GM23338 (cell line): ENCODE data around the gene NDUFV1. TPM values are rescaled to one million over a fixed set of nuclear protein-coding genes. Genes with fewer than 3 reads are reported as not detected.

ENCODE experiments used
- ATAC-seq: fragments of 200-7000 bp; cut with Tn5 transposase; 3 replicates; pipeline ENCODE4 v1.9.1; 2020
- DNase-seq: peaks from one replicate; pipeline ENCODE4 v3.0.0-alpha.2; 2015; ENCODE audit warnings: low spot score
- H2AFZ ChIP-seq: fragments of 200-600 bp; sonication (generic); 2 replicates; pipeline ENCODE4 v1.8.0; 2016; ENCODE audit warnings: antibody characterized with exemption, mild to moderate bottlenecking, moderate library complexity
- H3F3A ChIP-seq: fragments of 200-600 bp; sonication (generic); replicated peaks from 2 replicates; pipeline ENCODE4 v1.8.0; 2017; ENCODE audit warnings: antibody characterized with exemption, mixed run types, low read depth
- H3K27ac ChIP-seq: fragments of 200-600 bp; sonication (generic); 2 replicates; pipeline ENCODE4 v1.6.1; 2016; ENCODE audit warnings: low read depth
- H3K27me3 ChIP-seq: fragments of 200-600 bp; sonication (generic); 2 replicates; pipeline ENCODE4 v1.8.0; 2016; ENCODE audit warnings: mild to moderate bottlenecking, mixed run types, moderate library complexity; ENCODE audit not compliant: insufficient read depth
- H3K36me3 ChIP-seq: fragments of 200-600 bp; sonication (generic); 2 replicates; pipeline ENCODE4 v1.8.0; 2016; ENCODE audit warnings: mild to moderate bottlenecking; ENCODE audit not compliant: insufficient read depth
- H3K4me1 ChIP-seq: fragments of 200-600 bp; sonication (generic); 2 replicates; pipeline ENCODE4 v1.8.0; 2016; ENCODE audit warnings: mild to moderate bottlenecking, moderate library complexity; ENCODE audit not compliant: insufficient read depth
- H3K4me2 ChIP-seq: fragments of 200-600 bp; sonication (generic); 2 replicates; pipeline ENCODE4 v1.7.1; 2017; ENCODE audit warnings: mixed run types
- H3K4me3 ChIP-seq: fragments of 200-600 bp; sonication (generic); 2 replicates; pipeline ENCODE4 v1.6.1; 2016; ENCODE audit warnings: mixed run types
- H3K79me2 ChIP-seq: fragments of 200-600 bp; sonication (generic); replicated peaks from 2 replicates; pipeline ENCODE4 v1.8.0; 2017; ENCODE audit warnings: mild to moderate bottlenecking; ENCODE audit not compliant: insufficient read depth
- H3K9me2 ChIP-seq: fragments of 200-600 bp; sonication (generic); 2 replicates; pipeline ENCODE4 v1.8.0; 2017; ENCODE audit not compliant: insufficient read depth
- H4K20me1 ChIP-seq: fragments of 200-600 bp; sonication (generic); replicated peaks from 2 replicates; pipeline ENCODE4 v1.8.0; 2017; ENCODE audit warnings: mild to moderate bottlenecking; ENCODE audit not compliant: insufficient read depth
- H3K27ac Mint-ChIP-seq: 2 replicates; pipeline ENCODE4 v1.8.0; 2020; ENCODE audit warnings: inconsistent platforms, mild to moderate bottlenecking, moderate library complexity, mixed read lengths
- H3K27me3 Mint-ChIP-seq: 3 replicates; pipeline ENCODE4 v1.8.0; 2022; ENCODE audit warnings: low read depth, mild to moderate bottlenecking, moderate library complexity, mixed read lengths, inconsistent platforms; ENCODE audit not compliant: insufficient read depth, poor library complexity
- H3K36me3 Mint-ChIP-seq: 3 replicates; pipeline ENCODE4 v1.8.0; 2021; ENCODE audit warnings: low read depth, mild to moderate bottlenecking, inconsistent platforms, moderate library complexity, mixed read lengths
- H3K4me1 Mint-ChIP-seq: 3 replicates; pipeline ENCODE4 v1.8.0; 2020; ENCODE audit warnings: mild to moderate bottlenecking, inconsistent platforms, mixed read lengths
- H3K4me3 Mint-ChIP-seq: 3 replicates; pipeline ENCODE4 v1.8.0; 2021; ENCODE audit warnings: moderate library complexity, mild to moderate bottlenecking, inconsistent platforms, mixed read lengths
- H3K9me3 Mint-ChIP-seq: 3 replicates; pipeline ENCODE4 v1.8.0; 2020; ENCODE audit warnings: moderate library complexity, mild to moderate bottlenecking, inconsistent platforms, mixed read lengths
- CREB1 ChIP-seq: fragments of 250-450 bp; sonication (Bioruptor Pico); IDR thresholded peaks from 2 replicates; pipeline ENCODE4 v1.5.0; 2020; ENCODE audit warnings: low read depth, mild to moderate bottlenecking, moderate library complexity
- CTCF ChIP-seq, 2 experiments: fragments of 200-600 bp in 1 of 2; sonication (generic) in 1 of 2; conservative IDR thresholded peaks; 2 replicates each; pipeline versions ENCODE4 v1.5.1 to v1.6.1; 2016 to 2017; ENCODE audit warnings: antibody characterized with exemption in 2 of 2, low read depth in 2 of 2, mild to moderate bottlenecking in 2 of 2, moderate library complexity in 1 of 2
- ETS1 ChIP-seq: IDR thresholded peaks from 2 replicates; pipeline ENCODE4 v1.6.1; 2016; ENCODE audit warnings: antibody characterized with exemption
- EZH2 ChIP-seq: fragments of 200-600 bp; sonication (generic); IDR thresholded peaks from one replicate; pipeline ENCODE4 v1.8.0; 2017; ENCODE audit warnings: antibody characterized with exemption, mild to moderate bottlenecking, low read depth; ENCODE audit not compliant: unreplicated experiment
- JUNB ChIP-seq: IDR thresholded peaks from one replicate; pipeline ENCODE4 v1.6.1; 2016; ENCODE audit warnings: antibody characterized with exemption; ENCODE audit not compliant: unreplicated experiment
- NANOG ChIP-seq: IDR thresholded peaks from 2 replicates; pipeline ENCODE4 v1.6.1; 2016; ENCODE audit warnings: antibody characterized with exemption, borderline replicate concordance
- POLR2AphosphoS5 ChIP-seq: IDR thresholded peaks from 2 replicates; pipeline ENCODE4 v1.6.1; 2016; ENCODE audit warnings: antibody characterized with exemption, low read depth
- REST ChIP-seq: IDR thresholded peaks from one replicate; pipeline ENCODE4 v1.6.1; 2018; ENCODE audit warnings: antibody characterized with exemption; ENCODE audit not compliant: unreplicated experiment
- STAT1 ChIP-seq: IDR thresholded peaks from one replicate; pipeline ENCODE4 v1.6.1; 2016; ENCODE audit warnings: antibody characterized with exemption; ENCODE audit not compliant: unreplicated experiment
- ZNF114 ChIP-seq: fragments of 250-450 bp; sonication (Bioruptor Pico); IDR thresholded peaks from 2 replicates; pipeline ENCODE4 v1.5.0; 2020; ENCODE audit warnings: mild to moderate bottlenecking, moderate library complexity
- ZNF331 ChIP-seq: fragments of 250-450 bp; sonication (Bioruptor Pico); IDR thresholded peaks from 2 replicates; pipeline ENCODE4 v1.5.0; 2020; ENCODE audit warnings: low read depth, mild to moderate bottlenecking, moderate library complexity
- polyA plus RNA-seq: library from polyadenylated mRNA; unstranded; fragments of >200 nt; fragmentation: Nextera tagmentation; extraction: Ambion mirVana; gene quantifications from 2 replicates; pipeline ENCODE4 v1.2.1, GENCODE V29; 2016
- total RNA-seq: library from RNA; depleted of rRNA; stranded (reverse); fragments of >200 nt; shearing (Covaris generic); gene quantifications from 2 replicates; pipeline ENCODE4 v1.2.3, GENCODE V29; 2014

The NDUFV1 gene
- total and polyA plus RNA-seq, 2 experiments from 2014 or later = 104 to 241 TPM

GRCh38 chr11:67644042-67644441 lies 37.3 kb downstream of the NDUFV1 start:
- no peaks in the 10 kb centered on the region for H3K4me1 ChIP-seq
- Mint-ChIP-seq H3K9me3 (no peaks in the 10 kb centered on the region; the same call in 2 of the 3 replicates), H3K27me3 (peaks cover 14% of the 10 kb centered on the region), H3K27ac (no peak overlapping the region), H3K36me3 (no peaks in the 10 kb centered on the region), H3K4me1 (peaks cover 6% of the 10 kb centered on the region; the same call in 1 of the 3 replicates), H3K4me3 (no peak overlapping the region; the same call in 2 of the 3 replicates)
- H4K20me1 ChIP-seq = no peaks in the 10 kb centered on the region
- H2AFZ ChIP-seq = no peak overlapping the region
- DNase-seq (peak; percentile 79), ATAC-seq (peak; percentile 9; the same call in 2 of the 3 replicates)
- no peaks in the 10 kb centered on the region for H3K79me2 ChIP-seq
- H3K27me3 ChIP-seq = peaks cover 8% of the 10 kb centered on the region
- H3K4me3 ChIP-seq = no peak overlapping the region
- no peak for TF ChIP-seq ETS1
- TF ChIP-seq CTCF (conservative IDR thresholded peaks at IDR 0.05; ENCODE audit: low read depth in 2 of 2) = peak; percentile 63 to 89
- no peaks in the 10 kb centered on the region for H3F3A ChIP-seq
- no peaks in the 10 kb centered on the region for H3K9me2 ChIP-seq
- no peak overlapping the region for H3K27ac ChIP-seq
- H3K36me3 ChIP-seq = no peaks in the 10 kb centered on the region
- no peak overlapping the region for H3K4me2 ChIP-seq

DNA sequence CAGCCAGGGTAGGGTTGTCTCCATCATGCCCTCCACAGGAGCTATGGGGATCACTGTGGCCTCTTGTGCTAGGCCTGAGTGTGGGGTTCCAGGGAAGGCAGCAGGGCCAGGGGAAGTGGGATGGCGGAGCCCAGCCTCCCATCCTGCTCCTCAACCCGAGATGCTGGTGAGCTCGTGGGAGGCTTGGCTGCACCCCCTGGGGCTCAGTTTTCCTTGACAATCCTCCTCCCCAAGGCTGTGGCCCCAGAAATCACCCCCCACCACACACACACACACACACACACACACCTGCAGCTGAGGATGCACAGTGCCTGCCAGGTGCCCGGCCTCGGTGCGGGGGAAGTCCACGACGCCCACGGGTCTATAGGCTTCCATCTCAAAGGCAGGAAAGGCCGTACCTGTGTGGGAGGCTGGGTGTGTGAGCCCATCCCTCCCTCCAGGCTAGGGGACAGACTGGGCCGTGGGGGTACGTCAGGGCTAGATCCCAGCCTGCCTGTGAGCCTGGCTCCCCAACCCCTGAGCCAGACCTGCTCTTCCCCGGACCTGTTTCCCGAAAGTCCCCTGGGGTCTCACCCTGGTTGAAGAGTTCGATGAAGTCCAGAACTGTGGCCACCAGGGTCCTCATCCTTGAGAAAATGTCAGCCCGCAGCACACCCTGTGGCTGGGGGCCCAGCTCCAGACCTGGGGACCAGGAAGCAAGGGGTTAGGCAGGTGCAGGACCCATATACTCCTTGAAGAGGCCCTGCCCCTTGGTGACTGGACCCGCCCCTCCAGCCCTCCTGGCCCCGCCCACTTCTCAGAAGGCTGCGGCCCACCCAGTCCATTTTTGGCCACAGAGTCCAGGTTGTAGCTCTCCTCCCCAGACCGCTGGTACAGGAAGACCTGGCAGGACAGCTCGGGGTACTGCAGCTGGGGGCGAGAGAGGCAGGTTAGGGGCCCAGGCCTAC lies 38.0 kb downstream of the NDUFV1 start:
- peak; percentile 27 for ATAC-seq
- no peak overlapping the region; the same call in 1 of the 2 replicates for H2AFZ ChIP-seq
- H3K9me2 ChIP-seq = no peaks in the 10 kb centered on the region
- H3K36me3 ChIP-seq = no peaks in the 10 kb centered on the region
- no peak overlapping the region for H3K27ac Mint-ChIP-seq
- H3K27me3 ChIP-seq = peaks cover 8% of the 10 kb centered on the region
- H3K4me3 Mint-ChIP-seq = no peak overlapping the region
- H3K4me1 ChIP-seq = no peaks in the 10 kb centered on the region
- no peaks in the 10 kb centered on the region; the same call in 2 of the 3 replicates for H3K9me3 Mint-ChIP-seq
- H3F3A ChIP-seq = 0 out of 2 replicates have a peak, but pooled peaks cover 4% of the 10 kb centered on the region
- H4K20me1 ChIP-seq = no peaks in the 10 kb centered on the region
- no peak overlapping the region for H3K4me2 ChIP-seq
- no peaks in the 10 kb centered on the region for H3K36me3 Mint-ChIP-seq
- DNase-seq = peak; percentile 42
- H3K27me3 Mint-ChIP-seq = peaks cover 12% of the 10 kb centered on the region
- no peak overlapping the region for H3K4me3 ChIP-seq
- no peaks in the 10 kb centered on the region for H3K79me2 ChIP-seq
- H3K4me1 Mint-ChIP-seq = peaks cover 6% of the 10 kb centered on the region; the same call in 1 of the 3 replicates
- H3K27ac ChIP-seq = no peak overlapping the region
- TF ChIP-seq EZH2 = no peak
- no peak for TF ChIP-seq POLR2AphosphoS5
- no peak for TF ChIP-seq CREB1 (CRISPR knock-in tag)
- no peak for TF ChIP-seq STAT1
- TF ChIP-seq REST = no peak
- TF ChIP-seq CTCF (conservative IDR thresholded peaks at IDR 0.05; ENCODE audit: low read depth in 2 of 2) = no peak
- no peak for TF ChIP-seq ETS1
- TF ChIP-seq ZNF114 (CRISPR knock-in tag) = no peak
- TF ChIP-seq NANOG = no peak
- no peak for TF ChIP-seq ZNF331
- TF ChIP-seq JUNB = no peak
